NB4 (cell line): ENCODE data around the gene MACROD2.

ENCODE experiments used
- DNase-seq: peaks from one replicate; pipeline ENCODE4 v3.0.0; 2010; ENCODE audit warnings: low read depth
- H3K4me3 ChIP-seq: one replicate; pipeline ENCODE4 v1.5.1; 2011; ENCODE audit warnings: mild to moderate bottlenecking, low read depth, low read length, moderate library complexity
- MYC ChIP-seq: IDR thresholded peaks from 2 replicates; pipeline ENCODE4 v1.6.1; 2011; ENCODE audit warnings: low read depth, low read length
- POLR2A ChIP-seq: IDR thresholded peaks from 2 replicates; pipeline ENCODE4 v1.6.1; 2011; ENCODE audit warnings: mild to moderate bottlenecking; ENCODE audit not compliant: insufficient read length; ENCODE audit errors: extremely low read depth
- TF ChIP-seq, protein P1 (sequence below): IDR thresholded peaks from one replicate; pipeline ENCODE4 v1.5.1; 2012; ENCODE audit warnings: low read depth, low read length
- TF ChIP-seq, protein P2 (sequence below): IDR thresholded peaks from 2 replicates; pipeline ENCODE4 v1.6.1; 2011; ENCODE audit warnings: low read depth, low read length

MACROD2 gene

DNA sequence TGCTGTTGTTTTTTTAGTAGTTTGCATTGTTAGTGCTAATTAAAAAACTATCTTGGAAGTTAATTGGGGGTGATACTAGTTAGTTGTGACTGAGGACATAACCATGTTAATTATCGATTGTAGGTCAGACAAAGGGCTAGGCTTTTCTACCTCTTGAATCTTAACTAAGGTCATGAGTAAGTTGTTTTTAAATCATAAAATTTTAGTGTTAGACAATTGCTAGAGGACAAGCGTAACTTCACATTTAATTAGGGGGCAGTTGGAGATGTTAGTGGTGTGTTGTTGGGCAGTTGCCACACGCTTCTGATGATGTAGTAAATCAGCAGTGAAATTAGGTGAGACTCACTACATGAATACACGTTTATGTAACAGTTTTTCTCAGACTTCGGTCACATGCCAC is 961.2 kb downstream of the MACROD2 start:
- no peak for DNase-seq
- TF ChIP-seq, protein P1, sequence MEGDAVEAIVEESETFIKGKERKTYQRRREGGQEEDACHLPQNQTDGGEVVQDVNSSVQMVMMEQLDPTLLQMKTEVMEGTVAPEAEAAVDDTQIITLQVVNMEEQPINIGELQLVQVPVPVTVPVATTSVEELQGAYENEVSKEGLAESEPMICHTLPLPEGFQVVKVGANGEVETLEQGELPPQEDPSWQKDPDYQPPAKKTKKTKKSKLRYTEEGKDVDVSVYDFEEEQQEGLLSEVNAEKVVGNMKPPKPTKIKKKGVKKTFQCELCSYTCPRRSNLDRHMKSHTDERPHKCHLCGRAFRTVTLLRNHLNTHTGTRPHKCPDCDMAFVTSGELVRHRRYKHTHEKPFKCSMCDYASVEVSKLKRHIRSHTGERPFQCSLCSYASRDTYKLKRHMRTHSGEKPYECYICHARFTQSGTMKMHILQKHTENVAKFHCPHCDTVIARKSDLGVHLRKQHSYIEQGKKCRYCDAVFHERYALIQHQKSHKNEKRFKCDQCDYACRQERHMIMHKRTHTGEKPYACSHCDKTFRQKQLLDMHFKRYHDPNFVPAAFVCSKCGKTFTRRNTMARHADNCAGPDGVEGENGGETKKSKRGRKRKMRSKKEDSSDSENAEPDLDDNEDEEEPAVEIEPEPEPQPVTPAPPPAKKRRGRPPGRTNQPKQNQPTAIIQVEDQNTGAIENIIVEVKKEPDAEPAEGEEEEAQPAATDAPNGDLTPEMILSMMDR: no peak
- TF ChIP-seq POLR2A (no peak), MYC (no peak)
- TF ChIP-seq, protein P2, sequence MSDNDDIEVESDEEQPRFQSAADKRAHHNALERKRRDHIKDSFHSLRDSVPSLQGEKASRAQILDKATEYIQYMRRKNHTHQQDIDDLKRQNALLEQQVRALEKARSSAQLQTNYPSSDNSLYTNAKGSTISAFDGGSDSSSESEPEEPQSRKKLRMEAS: no peak
- H3K4me3 ChIP-seq: no peak overlapping the region

DNA sequence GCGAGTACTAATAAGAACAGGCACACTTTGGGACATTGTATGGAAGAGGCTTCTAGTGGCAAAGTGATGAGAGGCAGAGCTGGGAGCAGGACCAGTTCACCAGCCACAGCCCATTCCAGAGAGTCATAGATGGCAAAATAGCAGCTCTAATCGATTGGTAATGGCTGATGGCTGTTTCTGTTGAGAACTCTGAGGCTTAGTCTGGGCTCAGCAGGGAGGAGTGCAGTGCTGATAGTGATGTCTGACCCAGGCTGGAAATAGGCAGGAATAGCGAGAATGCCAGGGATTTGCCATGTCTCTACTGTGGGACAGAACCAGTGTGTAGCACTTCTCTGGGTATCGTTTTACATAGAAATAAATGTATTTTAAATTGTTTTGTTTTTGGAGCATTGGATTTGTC is 962.1 kb downstream of the MACROD2 start:
- no peak for DNase-seq
- TF ChIP-seq MYC: no peak
- TF ChIP-seq, protein P2: no peak
- TF ChIP-seq POLR2A: no peak
- TF ChIP-seq, protein P1: no peak
- H3K4me3 ChIP-seq: no peak overlapping the region

DNA sequence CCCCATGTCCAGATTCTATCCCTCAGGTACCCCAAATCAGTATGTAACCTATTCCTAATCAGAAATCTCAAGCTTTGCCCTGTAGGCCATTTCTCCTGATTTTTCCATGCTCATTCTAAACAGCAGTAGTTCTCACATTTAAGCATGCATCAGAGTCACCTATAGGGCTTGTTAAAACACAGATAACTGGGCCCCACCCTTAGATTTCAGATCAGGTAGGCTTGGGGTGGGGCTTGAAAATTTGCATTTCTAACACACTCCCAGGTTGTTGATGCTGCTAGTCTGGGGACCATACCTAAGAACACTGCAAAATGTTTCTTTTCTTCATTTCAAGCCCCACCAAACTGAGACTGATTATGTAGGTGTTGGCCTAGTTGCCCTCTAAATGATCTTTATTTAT is 963.3 kb downstream of the MACROD2 start:
- TF ChIP-seq, protein P2: no peak
- no peak for TF ChIP-seq MYC
- DNase-seq: no peak
- H3K4me3 ChIP-seq: no peak overlapping the region

DNA sequence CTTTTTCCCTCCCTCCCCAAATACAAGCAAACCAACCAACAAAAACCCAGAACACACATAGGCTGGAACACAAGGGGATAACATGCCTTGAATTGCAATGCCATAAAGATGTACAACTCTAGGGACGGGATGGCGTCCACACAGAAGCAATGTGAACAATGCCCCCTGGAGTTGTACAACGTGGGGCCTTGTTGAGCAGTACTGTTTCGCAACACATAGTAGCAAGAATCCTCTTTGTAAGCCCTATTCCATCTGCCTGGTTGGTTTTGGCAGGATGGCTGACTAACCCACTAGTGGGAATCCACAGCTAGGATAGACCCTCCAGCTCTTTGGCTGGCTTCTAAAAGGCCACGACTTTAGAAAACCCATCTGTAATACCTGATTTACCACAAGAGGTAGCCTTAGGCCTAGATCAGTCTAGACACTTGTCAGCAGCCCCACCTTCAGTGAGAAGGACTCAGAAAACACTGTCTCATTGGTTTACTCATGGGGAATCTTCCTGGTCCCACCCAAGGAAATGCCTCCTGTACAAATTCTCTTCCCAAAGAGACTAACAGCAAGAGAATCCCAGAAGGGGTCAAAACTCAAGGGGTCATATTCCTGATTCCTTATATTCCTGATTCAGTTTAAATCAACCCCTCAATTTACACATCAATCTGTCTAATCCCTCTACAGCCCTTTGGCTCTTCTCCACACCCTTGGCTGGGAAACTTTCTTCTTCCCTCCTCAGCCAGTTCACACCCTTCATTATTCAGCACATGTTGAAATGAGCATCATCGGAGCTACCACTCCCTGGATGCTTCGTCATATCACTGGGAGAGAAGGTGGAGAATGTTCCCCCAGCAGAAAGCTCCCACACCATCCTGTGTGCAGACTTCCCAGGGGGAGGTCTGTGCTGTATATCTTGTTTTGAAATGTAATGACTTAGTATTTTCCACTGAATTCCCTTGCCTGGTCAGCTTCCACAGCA is 964.5 kb downstream of the MACROD2 start:
- TF ChIP-seq POLR2A (no peak), MYC (no peak)
- TF ChIP-seq, protein P2: no peak
- TF ChIP-seq, protein P1: no peak
- DNase-seq: no peak
- no peak overlapping the region for H3K4me3 ChIP-seq

DNA sequence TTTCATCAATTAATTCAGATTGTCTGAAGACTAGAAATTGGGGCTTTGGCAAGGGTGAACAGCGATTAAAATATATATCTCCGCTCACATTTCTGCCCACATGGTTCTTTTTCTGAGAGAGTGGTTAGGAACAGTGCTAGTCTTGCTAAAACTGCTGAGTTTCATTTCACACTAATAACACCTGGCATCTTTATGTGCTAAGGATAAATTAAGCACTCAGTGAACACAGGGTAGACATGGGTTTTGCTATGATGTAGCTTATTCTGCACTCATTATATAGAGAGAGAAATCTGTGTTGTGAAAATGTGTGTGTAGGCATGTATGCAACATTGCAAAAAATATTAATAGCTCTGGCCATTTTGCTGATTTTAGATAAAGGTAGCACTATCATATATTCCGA is 965.5 kb downstream of the MACROD2 start:
- no peak overlapping the region for H3K4me3 ChIP-seq
- no peak for DNase-seq
- TF ChIP-seq, protein P2: no peak

DNA sequence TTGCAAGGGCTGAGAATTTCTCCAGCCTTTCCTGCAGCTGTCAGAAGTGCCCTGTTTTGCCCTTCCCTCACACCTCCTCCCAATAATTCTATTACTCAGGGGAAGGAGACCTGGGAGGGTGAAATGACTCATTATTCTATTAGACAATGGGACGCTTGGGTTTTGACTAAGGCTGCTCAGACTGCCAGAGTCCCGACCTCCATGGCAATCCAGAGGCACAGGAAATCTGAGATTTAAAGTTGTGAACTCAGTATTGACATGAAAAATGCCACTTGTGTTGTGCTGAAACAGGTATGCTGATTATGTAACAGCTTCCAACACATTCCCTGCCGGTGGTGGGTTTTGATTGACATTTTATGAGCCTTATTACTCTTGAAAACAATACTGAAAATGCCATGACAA is 967.9 kb downstream of the MACROD2 start:
- DNase-seq: no peak
- H3K4me3 ChIP-seq: no peak overlapping the region
- TF ChIP-seq POLR2A (no peak), MYC (no peak)
- TF ChIP-seq, protein P1: no peak
- TF ChIP-seq, protein P2: no peak
